B cell (primary cell): ENCODE measurements around the gene STRBP.

ENCODE experiments used
- EZH2 ChIP-seq: IDR thresholded peaks from 2 replicates; pipeline ENCODE4 v1.6.1; 2012; ENCODE audit warnings: borderline replicate concordance, low read depth, mild to moderate bottlenecking, moderate library complexity, low read length; ENCODE audit not compliant: insufficient read depth, poor library complexity, severe bottlenecking
- TF ChIP-seq, protein P1 (sequence below): fragments of 200-600 bp; IDR thresholded peaks from one replicate; pipeline ENCODE4 v1.8.0; 2022; ENCODE audit warnings: antibody characterized with exemption, mild to moderate bottlenecking

GRCh38 chr9:123312306-123312877, 44.0 kb upstream of the STRBP start:
- TF ChIP-seq, protein P1, sequence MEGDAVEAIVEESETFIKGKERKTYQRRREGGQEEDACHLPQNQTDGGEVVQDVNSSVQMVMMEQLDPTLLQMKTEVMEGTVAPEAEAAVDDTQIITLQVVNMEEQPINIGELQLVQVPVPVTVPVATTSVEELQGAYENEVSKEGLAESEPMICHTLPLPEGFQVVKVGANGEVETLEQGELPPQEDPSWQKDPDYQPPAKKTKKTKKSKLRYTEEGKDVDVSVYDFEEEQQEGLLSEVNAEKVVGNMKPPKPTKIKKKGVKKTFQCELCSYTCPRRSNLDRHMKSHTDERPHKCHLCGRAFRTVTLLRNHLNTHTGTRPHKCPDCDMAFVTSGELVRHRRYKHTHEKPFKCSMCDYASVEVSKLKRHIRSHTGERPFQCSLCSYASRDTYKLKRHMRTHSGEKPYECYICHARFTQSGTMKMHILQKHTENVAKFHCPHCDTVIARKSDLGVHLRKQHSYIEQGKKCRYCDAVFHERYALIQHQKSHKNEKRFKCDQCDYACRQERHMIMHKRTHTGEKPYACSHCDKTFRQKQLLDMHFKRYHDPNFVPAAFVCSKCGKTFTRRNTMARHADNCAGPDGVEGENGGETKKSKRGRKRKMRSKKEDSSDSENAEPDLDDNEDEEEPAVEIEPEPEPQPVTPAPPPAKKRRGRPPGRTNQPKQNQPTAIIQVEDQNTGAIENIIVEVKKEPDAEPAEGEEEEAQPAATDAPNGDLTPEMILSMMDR, result no peak
- no peak for TF ChIP-seq EZH2
